ENCODE data around the gene GANC.
"Not testable (repeated sequence)": the region's sequence is repeated elsewhere in the genome, so short reads cannot be mapped to it uniquely, and the experiment has no call there.

- TF ChIP-seq HMBOX1 (IDR thresholded peaks at IDR 0.05); CTCF (IDR thresholded peaks at IDR 0.05 in 2 of 3, conservative IDR thresholded peaks at IDR 0.05 in 1 of 3; ENCODE audit: insufficient read depth in 2 of 3, low read depth in 1 of 3, low read length in 3 of 3); SFPQ (IDR thresholded peaks at IDR 0.05; ENCODE audit: low read depth, low read length); ZNF436 (CRISPR knock-in tag; IDR thresholded peaks at IDR 0.05); CREBBP (IDR thresholded peaks at IDR 0.05; ENCODE audit: low read depth, low read length); ZNF274 (IDR thresholded peaks at IDR 0.05; ENCODE audit: borderline replicate concordance, low read depth, low read length); TAL1 (IDR thresholded peaks at IDR 0.05); POLR2AphosphoS5 (IDR thresholded peaks at IDR 0.05; ENCODE audit: control insufficient read depth, insufficient read depth, low read depth, low read length); TBL1XR1 (IDR thresholded peaks at IDR 0.05; ENCODE audit: low read length in 2 of 2); AFF4 (CRISPR knock-in tag; IDR thresholded peaks at IDR 0.05): not testable (repeated sequence)
Measured at GRCh38 chr15:42316282-42316805, 43.3 kb downstream of the GANC start.
